GM08714 (cell line): ENCODE results near the gene SRA1.

ENCODE experiments used
- H3K4me3 ChIP-seq: fragments of 200-500 bp; sonication (Bioruptor generic); 2 replicates; pipeline ENCODE4 v1.5.1; 2014; ENCODE audit warnings: mild to moderate bottlenecking, low read length, inconsistent platforms
- ZNF274 ChIP-seq: IDR thresholded peaks from 2 replicates; pipeline ENCODE4 v1.6.1; 2012; ENCODE audit warnings: mild to moderate bottlenecking, low read depth, low read length

The SRA1 gene

GRCh38 chr5:140549237-140550144 lies 7.8 kb downstream of the SRA1 start:
- H3K4me3 ChIP-seq: no peak overlapping the region
- no peak for TF ChIP-seq ZNF274

GRCh38 chr5:140548791-140549190 lies 8.5 kb downstream of the SRA1 start:
- no peak for TF ChIP-seq ZNF274
- H3K4me3 ChIP-seq: no peak overlapping the region

GRCh38 chr5:140548300-140548688 lies 9.0 kb downstream of the SRA1 start:
- H3K4me3 ChIP-seq: no peak overlapping the region; the same call in 1 of the 2 replicates
- TF ChIP-seq ZNF274: no peak

- no peak within 1 kb of the TSS; the same call in 1 of the 2 replicates for H3K4me3 ChIP-seq
- TF ChIP-seq ZNF274: no peak
These were observed 9.6 kb downstream of the SRA1 start, which contains the start of gene EIF4EBP3 for GRCh38 chr5:140547508-140548299. Gene EIF4EBP3 (plus strand): TSS chr5:140547662. CDS start chr5:140547738, 76 bp downstream.

GRCh38 chr5:140546851-140547507 lies 10.3 kb downstream of the SRA1 start:
- no peak overlapping the region; the same call in 1 of the 2 replicates for H3K4me3 ChIP-seq
- no peak for TF ChIP-seq ZNF274

- no peak overlapping the region for H3K4me3 ChIP-seq
- no peak for TF ChIP-seq ZNF274
These were observed 11.7 kb downstream of the SRA1 start for GRCh38 chr5:140545606-140546005.

- no peak for TF ChIP-seq ZNF274
- no peak overlapping the region for H3K4me3 ChIP-seq
These were observed 12.3 kb downstream of the SRA1 start for GRCh38 chr5:140544986-140545385.

GRCh38 chr5:140542972-140543371 lies 14.3 kb downstream of the SRA1 start:
- TF ChIP-seq ZNF274: no peak
- no peak overlapping the region for H3K4me3 ChIP-seq

- no peak for TF ChIP-seq ZNF274
- no peak overlapping the region for H3K4me3 ChIP-seq
These were observed 17.0 kb downstream of the SRA1 start for GRCh38 chr5:140540227-140540626.

GRCh38 chr5:140524003-140524402 lies 33.3 kb downstream of the SRA1 start:
- no peak for TF ChIP-seq ZNF274
- no peak overlapping the region for H3K4me3 ChIP-seq

- H3K4me3 ChIP-seq: no peak overlapping the region
- no peak for TF ChIP-seq ZNF274
These were observed 44.1 kb downstream of the SRA1 start for GRCh38 chr5:140513124-140513523.

- no peak for TF ChIP-seq ZNF274
These were observed 47.4 kb downstream of the SRA1 start for GRCh38 chr5:140509898-140510297.

GRCh38 chr5:140502834-140503233 lies 54.4 kb downstream of the SRA1 start:
- no peak for TF ChIP-seq ZNF274
- H3K4me3 ChIP-seq: no peak overlapping the region

More at GRCh38 chr5:140509898-140510297, 47.4 kb downstream of the SRA1 start:
- H3K4me3 ChIP-seq: no peak overlapping the region
